Measurements from ENCODE around the gene HLA-DPB1.

DNA sequence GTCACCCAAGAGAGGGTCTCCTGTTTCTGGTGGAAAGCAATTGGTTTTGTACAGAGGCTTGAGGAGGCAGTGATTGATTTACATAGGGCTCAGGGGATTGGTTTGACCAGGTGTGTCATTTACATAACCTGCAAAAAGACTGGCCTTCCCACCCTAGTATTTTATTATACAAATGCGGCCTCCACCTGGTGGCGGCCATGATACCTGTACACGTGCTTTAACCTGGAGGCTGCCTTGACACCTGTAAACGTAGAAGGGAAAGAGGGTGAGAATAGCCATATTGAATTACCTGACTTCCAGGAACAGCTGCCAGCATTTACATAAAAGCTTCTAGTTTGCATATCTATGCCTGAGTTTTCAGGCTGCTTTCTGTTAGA is 48.7 kb downstream of the HLA-DPB1 start:
- TF ChIP-seq, protein P1, sequence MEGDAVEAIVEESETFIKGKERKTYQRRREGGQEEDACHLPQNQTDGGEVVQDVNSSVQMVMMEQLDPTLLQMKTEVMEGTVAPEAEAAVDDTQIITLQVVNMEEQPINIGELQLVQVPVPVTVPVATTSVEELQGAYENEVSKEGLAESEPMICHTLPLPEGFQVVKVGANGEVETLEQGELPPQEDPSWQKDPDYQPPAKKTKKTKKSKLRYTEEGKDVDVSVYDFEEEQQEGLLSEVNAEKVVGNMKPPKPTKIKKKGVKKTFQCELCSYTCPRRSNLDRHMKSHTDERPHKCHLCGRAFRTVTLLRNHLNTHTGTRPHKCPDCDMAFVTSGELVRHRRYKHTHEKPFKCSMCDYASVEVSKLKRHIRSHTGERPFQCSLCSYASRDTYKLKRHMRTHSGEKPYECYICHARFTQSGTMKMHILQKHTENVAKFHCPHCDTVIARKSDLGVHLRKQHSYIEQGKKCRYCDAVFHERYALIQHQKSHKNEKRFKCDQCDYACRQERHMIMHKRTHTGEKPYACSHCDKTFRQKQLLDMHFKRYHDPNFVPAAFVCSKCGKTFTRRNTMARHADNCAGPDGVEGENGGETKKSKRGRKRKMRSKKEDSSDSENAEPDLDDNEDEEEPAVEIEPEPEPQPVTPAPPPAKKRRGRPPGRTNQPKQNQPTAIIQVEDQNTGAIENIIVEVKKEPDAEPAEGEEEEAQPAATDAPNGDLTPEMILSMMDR (IDR thresholded peaks at IDR 0.05; ENCODE audit: low read depth, low read length), result no peak
- TF ChIP-seq EZH2phosphoT487 (IDR thresholded peaks at IDR 0.05; ENCODE audit: low read depth), result no peak

Measured in OCI-LY3 (cell line).